GM18861 (cell line): Measurements from ENCODE around the gene MAP3K19.

Experiments
- ATAC-seq: cut with Tn5 transposase; IDR thresholded peaks from one replicate; pipeline ENCODE4 v1.9.1; 2021; ENCODE audit not compliant: unreplicated experiment

MAP3K19 gene

GRCh38 chr2:134934641-134935040, 112.6 kb downstream of the MAP3K19 start:
- ATAC-seq, result no peak

GRCh38 chr2:134934150-134934549, 113.1 kb downstream of the MAP3K19 start:
- ATAC-seq, result no peak

GRCh38 chr2:134933732-134934131, 113.5 kb downstream of the MAP3K19 start:
- ATAC-seq, result no peak

- ATAC-seq, result no peak
Observed at GRCh38 chr2:134932864-134933526, 114.3 kb downstream of the MAP3K19 start.

GRCh38 chr2:134927195-134927594, 120.1 kb downstream of the MAP3K19 start:
- ATAC-seq, result no peak

GRCh38 chr2:134926231-134926931, 120.9 kb downstream of the MAP3K19 start:
- no peak for ATAC-seq

GRCh38 chr2:134924912-134925311, 122.3 kb downstream of the MAP3K19 start:
- ATAC-seq, result no peak

GRCh38 chr2:134919341-134920210, 127.7 kb downstream of the MAP3K19 start:
- no peak for ATAC-seq

GRCh38 chr2:134918526-134919340, 128.5 kb downstream of the MAP3K19 start, which contains the start of gene CCNT2:
CCNT2 (plus strand) TSS chr2:134918822; CDS start chr2:134918855, 33 bp downstream.
- ATAC-seq, result peak; percentile 81

GRCh38 chr2:134917888-134918525, 129.2 kb downstream of the MAP3K19 start:
- peak; percentile 65 for ATAC-seq

- no peak for ATAC-seq
Observed at GRCh38 chr2:134917360-134917865, 129.8 kb downstream of the MAP3K19 start.
